Activated naive CD8-positive, alpha-beta T cell treated with anti-CD3 and anti-CD28 coated beads, Interleukin-2, amount 50 U/mL, for 16 hours (primary cell): ENCODE results near the gene KCNK16.

Experiments
- DNase-seq: peaks from one replicate; pipeline ENCODE4 v3.0.0-alpha.2; 2020; ENCODE audit warnings: low read depth, low spot score

KCNK16 gene

GRCh38 chr6:39322306-39322850 is at the start of gene KCNK16:
KCNK16 (minus strand) TSS chr6:39322702; CDS start chr6:39322540, 162 bp downstream.
- no peak for DNase-seq

DNA sequence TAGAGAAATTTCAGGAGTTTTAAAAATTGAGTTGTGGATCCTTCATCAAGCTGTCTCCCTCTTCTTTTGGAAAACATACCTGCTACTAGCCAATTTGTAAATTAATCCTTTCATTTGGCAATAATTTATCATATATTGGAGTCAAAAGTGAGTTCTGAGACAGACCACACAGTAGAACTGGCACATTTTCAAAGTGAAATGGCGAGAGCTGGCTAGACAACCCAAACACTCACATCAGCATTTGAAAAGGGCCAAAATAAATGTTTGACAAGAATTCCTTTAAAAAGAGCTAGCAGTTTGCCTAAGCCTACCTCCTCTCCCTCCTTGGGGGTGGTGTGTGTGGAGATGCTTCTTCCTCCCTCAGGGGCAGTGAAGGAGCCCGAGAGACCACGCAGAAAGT is 47.9 kb upstream of the KCNK16 start:
- no peak for DNase-seq

DNA sequence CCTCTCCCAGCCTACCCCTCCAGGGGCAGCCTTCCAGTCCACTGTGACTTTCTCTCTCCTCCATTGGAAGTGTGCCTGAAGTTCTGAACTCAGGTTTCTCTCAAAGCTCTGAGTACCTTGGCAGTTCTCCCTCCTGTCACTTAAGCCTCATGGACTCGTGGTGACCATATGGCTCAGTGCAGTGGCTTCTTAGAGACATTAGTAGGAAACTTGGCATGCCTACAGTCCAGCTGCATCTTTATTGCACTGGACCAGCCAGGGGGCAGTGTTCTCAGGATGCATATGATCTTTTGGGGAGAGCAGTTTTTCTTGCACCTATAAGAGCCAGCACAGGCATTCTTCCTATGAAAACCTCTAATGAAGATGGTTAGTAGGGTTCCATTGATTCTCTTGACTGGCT is 47.5 kb upstream of the KCNK16 start:
- no peak for DNase-seq

- no peak for DNase-seq
Observed at GRCh38 chr6:39367700-39368099, 45.2 kb upstream of the KCNK16 start.

GRCh38 chr6:39366931-39367618 is 44.6 kb upstream of the KCNK16 start:
- DNase-seq: no peak

DNA sequence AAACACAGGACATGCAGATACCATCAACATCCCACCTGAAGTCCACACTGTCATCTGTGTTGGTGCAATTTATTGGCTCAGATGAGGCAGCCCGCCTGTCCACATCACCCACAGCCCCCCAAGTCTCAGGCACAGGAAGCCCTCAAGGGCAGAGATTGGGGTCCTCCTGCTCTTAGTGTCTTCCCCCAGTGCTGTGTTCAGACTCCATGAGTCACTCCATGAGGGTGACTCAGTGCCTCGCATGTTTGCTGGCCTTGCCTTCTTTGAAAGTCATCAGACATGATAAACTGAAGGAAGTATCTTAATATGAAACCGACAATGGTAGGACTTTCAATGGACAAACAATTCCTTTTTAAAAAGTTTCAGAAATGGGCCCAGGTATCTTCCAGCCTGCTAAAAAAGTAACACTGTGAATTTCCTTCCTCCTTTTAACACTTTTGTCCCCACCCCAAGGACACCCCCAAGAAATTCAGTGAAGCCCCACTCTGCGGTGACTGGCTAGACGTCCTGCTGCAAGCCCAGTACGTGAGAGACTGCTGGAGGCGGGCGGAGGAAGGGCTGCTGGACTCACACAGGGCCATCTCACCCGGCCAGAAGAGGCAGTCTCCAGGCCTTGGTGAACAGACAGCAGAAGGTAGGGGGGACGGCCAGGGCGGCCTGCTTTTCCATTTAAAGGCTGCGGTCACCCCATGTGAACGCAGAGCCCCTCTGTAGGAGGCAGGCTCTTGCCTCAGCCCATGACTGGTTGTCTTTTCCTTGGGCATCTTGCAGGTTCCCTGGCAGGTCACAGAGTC is 43.0 kb upstream of the KCNK16 start:
- DNase-seq: no peak

DNA sequence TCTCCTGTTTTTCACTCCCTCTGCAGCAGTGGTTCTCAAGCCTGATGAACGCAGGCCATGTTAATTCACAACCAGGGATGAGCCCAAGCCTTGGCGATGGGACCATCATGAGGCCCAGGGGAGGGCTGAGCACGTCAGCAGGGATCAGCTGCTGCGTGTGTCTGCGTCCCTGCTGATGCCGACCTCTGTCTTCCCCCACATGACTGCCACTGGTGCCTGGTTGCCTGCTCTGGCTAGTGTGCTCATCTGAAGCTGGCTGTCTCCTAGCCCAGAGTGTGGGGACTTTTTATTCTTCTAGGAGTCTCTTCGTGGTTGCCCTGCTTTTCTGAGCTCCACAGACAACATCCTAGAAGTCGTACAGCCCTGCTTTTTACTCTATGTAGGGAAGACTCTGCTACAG is 40.8 kb upstream of the KCNK16 start:
- no peak for DNase-seq

- no peak for DNase-seq
Observed at GRCh38 chr6:39362487-39362865, 40.0 kb upstream of the KCNK16 start.

DNA sequence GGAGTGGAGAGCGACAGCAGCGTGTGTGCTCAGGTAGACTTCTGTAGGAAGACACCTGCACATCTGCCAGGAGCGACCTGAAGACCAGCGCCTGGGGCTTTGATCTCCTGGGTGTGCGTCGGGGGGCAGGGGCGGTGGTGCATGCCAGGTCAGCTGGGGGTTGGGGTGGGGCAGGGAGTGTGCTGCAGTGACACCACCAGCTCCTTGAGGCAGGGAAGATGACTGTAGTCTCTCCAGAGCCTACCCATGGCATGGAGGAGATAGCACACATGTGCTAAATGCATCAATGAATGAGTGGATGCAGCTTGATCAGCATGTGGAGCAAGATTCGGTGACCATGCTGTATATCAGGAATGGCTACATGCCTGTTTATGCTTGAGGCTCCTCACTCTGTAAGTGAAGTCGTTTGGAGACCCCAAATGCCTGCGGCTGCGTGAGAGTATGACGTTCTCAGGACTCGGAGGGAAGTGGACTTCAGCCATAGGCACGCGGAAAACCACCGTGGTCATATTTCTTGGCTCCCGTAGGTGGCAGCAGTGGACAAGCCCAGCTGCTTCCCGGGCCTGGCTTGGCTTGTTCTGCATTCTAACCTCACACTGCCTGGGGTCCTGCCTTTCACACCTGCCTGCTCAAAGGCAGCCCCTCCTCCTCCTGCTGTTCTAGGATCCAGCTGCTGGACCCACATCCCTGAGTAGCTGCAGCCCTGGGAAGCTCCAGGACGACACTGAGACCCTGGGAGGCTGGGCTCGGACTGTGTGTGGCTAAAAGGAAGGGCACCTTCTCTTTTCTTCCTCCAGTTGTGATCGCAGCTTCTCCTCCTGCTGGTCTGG is 39.4 kb upstream of the KCNK16 start:
- DNase-seq: no peak

DNA sequence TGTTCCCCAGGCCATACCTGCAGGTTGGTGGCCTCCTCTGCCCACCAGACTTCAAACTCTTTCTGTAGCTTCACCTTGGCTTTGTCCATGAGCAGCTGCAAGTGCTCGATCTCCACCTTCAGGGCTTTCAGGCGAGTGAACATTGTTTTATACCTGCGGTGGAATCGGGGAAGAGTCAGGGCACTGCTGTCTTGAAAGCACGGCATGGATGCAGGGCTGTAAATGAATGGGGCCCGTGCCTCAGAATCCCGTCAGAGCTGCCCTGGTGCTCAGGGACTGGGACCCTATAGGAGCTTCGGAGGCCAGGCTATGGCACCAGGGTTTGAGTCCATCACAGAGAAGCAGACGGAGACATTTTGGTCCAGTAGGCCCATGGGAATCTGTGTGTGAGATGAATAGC is 37.9 kb upstream of the KCNK16 start:
- no peak for DNase-seq

DNA sequence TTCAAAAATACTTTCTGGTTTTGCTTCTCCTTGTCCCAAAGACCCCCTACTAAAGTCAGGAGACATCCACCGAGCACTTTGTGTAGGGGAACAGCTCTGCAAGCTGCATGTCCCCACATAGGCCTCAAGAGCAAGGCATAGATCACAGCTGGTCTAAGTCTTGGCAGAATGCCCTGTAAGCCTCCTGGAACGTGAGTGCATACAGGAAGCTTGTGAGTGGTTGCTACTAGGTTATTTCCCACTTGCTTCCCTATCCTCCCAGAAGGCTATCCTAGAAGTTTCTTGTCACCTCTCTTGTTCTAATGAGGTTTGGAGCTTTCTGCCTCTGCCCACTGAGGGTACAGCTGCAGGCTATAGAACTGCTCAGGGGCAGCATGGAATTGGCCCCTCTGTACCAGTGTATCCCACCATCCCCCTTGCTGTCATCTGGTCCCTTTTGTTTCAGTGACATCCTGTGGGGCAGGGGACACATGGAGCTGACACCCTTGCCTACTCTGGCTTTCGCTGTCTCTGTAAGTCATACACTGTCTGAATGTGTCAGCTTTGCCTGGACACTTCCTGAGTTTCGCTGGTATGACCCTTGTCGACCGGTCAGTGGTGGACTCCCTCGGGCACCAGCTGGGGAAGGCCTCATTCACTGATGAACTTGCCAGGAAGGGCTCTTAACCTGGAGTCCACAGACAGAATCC is 35.6 kb upstream of the KCNK16 start:
- DNase-seq: no peak

DNA sequence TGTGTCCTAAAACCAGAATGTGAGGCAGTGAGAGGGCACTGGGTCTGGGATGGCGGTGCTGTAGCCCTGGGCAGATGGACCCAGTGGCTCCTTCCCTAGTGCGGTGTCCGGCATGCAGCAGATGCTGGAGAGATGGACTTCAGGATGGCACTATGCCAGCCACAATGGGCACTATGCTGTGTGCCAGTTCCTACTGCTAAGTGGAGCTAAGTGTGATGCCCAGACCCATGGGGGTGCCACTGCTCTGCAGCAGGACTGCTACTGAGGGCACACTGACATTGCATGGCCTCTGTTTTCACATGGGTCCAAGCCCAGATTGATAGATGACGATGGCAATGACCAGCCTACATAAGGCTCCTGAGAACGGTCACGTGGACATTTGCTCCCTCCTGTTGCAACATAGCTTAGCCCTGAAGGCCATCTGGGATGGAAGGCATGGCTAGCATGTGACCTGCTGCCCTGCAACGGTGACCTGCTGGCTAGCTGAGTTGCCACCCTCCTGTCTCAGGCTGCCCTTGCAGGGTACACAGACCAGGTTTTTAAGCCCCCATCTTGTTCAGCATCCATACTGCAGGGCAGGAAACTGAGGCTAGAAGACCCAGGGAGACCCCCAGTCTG is 31.3 kb upstream of the KCNK16 start:
- DNase-seq: no peak

DNA sequence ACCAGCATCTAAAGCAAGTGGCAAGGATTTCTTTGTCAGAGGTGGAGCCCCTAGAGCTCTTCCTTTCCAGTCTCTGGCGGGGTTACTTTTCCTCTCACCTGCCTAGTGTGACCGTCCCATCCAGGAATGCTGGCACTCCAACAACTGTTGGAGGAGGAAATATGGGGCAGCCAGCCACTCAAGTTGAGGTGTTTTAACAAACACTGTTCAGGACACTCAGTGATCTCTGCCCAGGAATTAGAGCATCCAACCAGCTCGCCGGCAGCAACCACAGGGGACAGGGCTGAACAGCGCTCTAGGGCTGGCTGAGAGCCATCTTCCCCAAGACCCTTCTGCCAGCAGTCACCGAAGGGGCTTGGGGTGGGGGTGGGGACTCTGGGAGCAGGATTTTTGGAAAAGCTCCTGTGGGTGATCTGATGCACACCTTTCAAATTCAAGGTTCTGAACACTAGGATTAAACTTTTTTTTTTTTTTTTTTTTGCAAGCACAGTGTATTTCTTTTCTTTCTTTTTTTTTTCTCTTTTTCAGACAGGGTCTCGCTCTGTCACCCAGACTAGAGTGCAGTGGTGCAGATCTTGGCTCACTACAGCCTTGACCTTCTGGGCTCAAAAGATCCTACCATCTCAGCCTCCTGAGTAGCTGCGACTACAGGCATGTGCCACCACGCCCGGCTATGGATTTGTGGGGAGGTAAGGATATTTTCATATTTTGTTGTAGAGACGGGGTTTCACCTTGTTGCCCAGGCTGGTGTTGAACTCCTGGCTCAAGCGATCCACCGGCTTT is 28.4 kb upstream of the KCNK16 start:
- DNase-seq: no peak

GRCh38 chr6:39348740-39349139 is 26.2 kb upstream of the KCNK16 start:
- no peak for DNase-seq

GRCh38 chr6:39347906-39348585 is 25.5 kb upstream of the KCNK16 start:
- DNase-seq: no peak

GRCh38 chr6:39347206-39347605 is 24.7 kb upstream of the KCNK16 start:
- no peak for DNase-seq

DNA sequence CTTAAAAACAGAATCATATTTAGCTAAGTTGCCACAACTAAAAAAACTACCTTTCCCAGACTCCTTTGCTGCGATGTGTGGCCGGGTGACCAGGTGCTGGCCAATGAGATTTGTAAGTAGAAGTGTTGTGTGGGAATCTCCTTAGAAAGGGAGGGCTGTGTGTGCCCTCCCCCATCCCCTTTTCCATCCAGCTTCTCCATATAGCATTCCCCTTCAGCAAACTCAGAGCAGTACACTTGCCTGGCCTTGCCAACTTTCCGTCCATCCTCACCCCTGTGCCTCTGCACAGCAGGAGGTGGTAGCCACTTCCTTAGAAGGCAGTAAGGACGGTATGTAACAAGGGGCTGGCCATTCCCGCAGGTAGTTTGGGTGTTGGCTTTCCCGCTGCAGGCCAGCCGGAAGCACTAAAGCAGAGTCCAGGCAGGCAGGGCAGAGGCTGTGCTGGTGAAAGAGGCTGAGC is 22.3 kb upstream of the KCNK16 start:
- DNase-seq: no peak

DNA sequence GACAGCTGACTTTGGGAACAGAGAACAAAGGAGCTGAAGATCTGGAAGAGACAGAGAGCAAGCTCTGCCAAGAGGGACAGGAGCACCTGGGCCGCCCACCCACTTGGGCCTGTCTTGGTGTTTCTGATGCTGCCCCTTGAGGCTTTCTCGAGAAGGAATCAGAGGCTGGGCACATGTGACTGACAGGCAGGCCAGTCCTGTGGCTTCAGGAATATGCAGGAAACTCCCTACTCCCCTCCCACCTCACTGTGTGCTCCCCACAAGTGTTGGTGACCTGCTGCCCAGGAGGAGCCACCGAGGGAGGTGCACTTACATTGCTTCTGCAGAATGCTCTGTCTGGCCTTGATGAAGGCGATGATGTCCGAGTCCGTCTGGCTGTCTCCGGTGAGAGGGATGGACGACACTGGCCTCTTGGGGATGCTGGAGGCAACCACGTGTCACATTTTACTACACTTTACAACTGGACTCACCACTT is 20.9 kb upstream of the KCNK16 start:
- DNase-seq: no peak

DNA sequence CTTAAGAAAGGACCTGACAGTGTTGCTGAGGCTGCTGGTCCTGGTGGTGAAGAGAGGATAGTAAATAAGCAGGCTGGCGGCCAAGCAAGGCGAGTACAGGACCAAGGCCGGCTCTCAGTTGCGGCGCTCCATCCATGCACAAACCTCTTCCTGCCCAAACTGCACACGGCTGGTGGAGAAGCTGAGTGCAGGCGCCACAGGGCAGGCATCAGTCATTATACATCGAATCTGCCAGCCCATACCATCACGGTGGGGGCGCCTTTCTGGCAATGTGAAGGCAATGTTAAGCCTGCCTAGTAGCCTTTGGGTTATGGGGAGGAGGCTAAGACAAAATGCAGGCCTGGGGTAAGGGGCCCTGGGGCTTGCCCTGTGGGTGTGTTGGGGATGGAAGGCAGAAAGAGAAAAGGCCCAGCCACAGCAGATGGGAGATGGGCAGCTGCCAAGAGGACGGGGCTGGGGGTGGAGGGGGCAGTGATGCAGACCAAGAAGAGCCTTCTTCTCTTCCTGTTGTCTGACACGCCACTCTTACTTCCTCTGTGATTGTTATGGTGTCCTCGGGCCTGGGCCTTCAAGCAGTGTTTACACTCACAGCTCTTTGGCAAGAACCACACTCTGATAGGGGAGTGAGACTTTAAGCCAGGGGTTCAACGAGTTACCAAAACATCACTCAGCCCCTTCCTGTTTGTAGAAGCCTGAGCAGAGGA is 20.3 kb upstream of the KCNK16 start:
- no peak for DNase-seq
